22Rv1 (cell line): ENCODE results near the gene TSTD2.

ENCODE experiments used
- ZFX ChIP-seq: fragments of 450-650 bp; IDR thresholded peaks from 2 replicates; pipeline ENCODE4 v1.6.1; 2017; ENCODE audit warnings: antibody characterized with exemption, borderline replicate concordance
- TF ChIP-seq, protein P1 (sequence below): fragments of 450-650 bp; IDR thresholded peaks from 2 replicates; pipeline ENCODE4 v1.5.1; 2017; ENCODE audit warnings: mild to moderate bottlenecking

DNA sequence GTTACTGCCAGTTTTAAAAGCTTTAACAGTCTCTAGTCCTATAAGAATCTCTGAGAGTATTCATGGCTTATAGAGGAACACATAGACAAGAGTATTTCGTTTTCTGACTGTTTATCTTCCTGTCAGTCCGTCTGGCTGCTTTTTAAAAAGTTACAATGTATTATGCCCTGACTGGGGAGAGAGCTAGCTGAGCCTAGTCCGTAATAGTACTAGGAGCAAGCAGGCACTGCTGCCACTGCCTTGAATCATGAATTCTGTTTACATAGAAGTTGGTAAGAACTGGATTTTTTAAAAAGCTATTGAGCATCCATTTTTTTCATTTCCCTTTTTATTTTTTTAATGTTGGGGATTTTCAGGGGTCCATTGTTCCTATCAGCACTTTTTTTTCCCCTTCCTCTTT lies 37.4 kb upstream of the TSTD2 start:
- TF ChIP-seq, protein P1, sequence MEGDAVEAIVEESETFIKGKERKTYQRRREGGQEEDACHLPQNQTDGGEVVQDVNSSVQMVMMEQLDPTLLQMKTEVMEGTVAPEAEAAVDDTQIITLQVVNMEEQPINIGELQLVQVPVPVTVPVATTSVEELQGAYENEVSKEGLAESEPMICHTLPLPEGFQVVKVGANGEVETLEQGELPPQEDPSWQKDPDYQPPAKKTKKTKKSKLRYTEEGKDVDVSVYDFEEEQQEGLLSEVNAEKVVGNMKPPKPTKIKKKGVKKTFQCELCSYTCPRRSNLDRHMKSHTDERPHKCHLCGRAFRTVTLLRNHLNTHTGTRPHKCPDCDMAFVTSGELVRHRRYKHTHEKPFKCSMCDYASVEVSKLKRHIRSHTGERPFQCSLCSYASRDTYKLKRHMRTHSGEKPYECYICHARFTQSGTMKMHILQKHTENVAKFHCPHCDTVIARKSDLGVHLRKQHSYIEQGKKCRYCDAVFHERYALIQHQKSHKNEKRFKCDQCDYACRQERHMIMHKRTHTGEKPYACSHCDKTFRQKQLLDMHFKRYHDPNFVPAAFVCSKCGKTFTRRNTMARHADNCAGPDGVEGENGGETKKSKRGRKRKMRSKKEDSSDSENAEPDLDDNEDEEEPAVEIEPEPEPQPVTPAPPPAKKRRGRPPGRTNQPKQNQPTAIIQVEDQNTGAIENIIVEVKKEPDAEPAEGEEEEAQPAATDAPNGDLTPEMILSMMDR: no peak
- TF ChIP-seq ZFX: no peak
